Measurements from ENCODE around the gene LRRN4CL.
"Not testable (repeated sequence)": the region's sequence is repeated elsewhere in the genome, so short reads cannot be mapped to it uniquely, and the experiment has no call there.

The LRRN4CL gene

GRCh38 chr11:62710001-62710345, 20.6 kb upstream of the LRRN4CL start:
- no peak for DNase-seq (ENCODE audit: low read depth in 2 of 3, low spot score in 1 of 3)

GRCh38 chr11:62709247-62710000, 20.1 kb upstream of the LRRN4CL start:
- peak; percentile 94 to 95 (median 95) for DNase-seq (ENCODE audit: low read depth in 2 of 3, low spot score in 1 of 3)

GRCh38 chr11:62708793-62709192, 19.5 kb upstream of the LRRN4CL start:
- DNase-seq (ENCODE audit: low read depth in 2 of 3, low spot score in 1 of 3) = no peak

- no peak for DNase-seq (ENCODE audit: low read depth in 2 of 3, low spot score in 1 of 3)
These were observed 19.1 kb upstream of the LRRN4CL start for GRCh38 chr11:62708392-62708791.

GRCh38 chr11:62707277-62707861, 18.0 kb upstream of the LRRN4CL start, which contains the start of the genes BSCL2 and GNG3:
Gene BSCL2, minus strand, starts transcription at chr11:62707424. Its CDS starts 229 bp downstream, at chr11:62707195.
Gene GNG3, plus strand, starts transcription at chr11:62707676. Its CDS starts 620 bp downstream, at chr11:62708296.
- DNase-seq (ENCODE audit: low read depth in 2 of 3, low spot score in 1 of 3) = no peak

- no peak for DNase-seq (ENCODE audit: low read depth in 2 of 3, low spot score in 1 of 3)
These were observed 17.5 kb upstream of the LRRN4CL start for GRCh38 chr11:62706850-62707247.

- peak; percentile 86 to 93 (median 92) for DNase-seq (ENCODE audit: low read depth in 2 of 3, low spot score in 1 of 3)
These were observed 16.8 kb upstream of the LRRN4CL start for GRCh38 chr11:62705880-62706849.

GRCh38 chr11:62705413-62705812, 16.1 kb upstream of the LRRN4CL start:
- DNase-seq (ENCODE audit: low read depth in 2 of 3, low spot score in 1 of 3) = no peak

GRCh38 chr11:62703921-62704320, 14.6 kb upstream of the LRRN4CL start:
- DNase-seq (ENCODE audit: low read depth in 2 of 3, low spot score in 1 of 3) = not testable (repeated sequence)

GRCh38 chr11:62702246-62702645, 12.9 kb upstream of the LRRN4CL start:
- DNase-seq (ENCODE audit: low read depth in 2 of 3, low spot score in 1 of 3) = no peak

- peak in 2 of 3 donors; percentile 63 to 78 for DNase-seq (ENCODE audit: low read depth in 2 of 3, low spot score in 1 of 3)
These were observed 5.3 kb upstream of the LRRN4CL start for GRCh38 chr11:62694455-62695167.

GRCh38 chr11:62693624-62694023, 4.3 kb upstream of the LRRN4CL start:
- DNase-seq (ENCODE audit: low read depth in 2 of 3, low spot score in 1 of 3) = not testable (repeated sequence)

- DNase-seq (ENCODE audit: low read depth in 2 of 3, low spot score in 1 of 3) = no peak
These were observed 839 bp downstream of the LRRN4CL start for GRCh38 chr11:62688491-62688890.

- DNase-seq (ENCODE audit: low read depth in 2 of 3, low spot score in 1 of 3) = no peak
These were observed 1.6 kb downstream of the LRRN4CL start for GRCh38 chr11:62687508-62688396.

GRCh38 chr11:62682518-62682917, 6.8 kb downstream of the LRRN4CL start:
- no peak for DNase-seq (ENCODE audit: low read depth in 2 of 3, low spot score in 1 of 3)

- DNase-seq (ENCODE audit: low read depth in 2 of 3, low spot score in 1 of 3) = no peak
These were observed 8.5 kb downstream of the LRRN4CL start for GRCh38 chr11:62680825-62681240.

GRCh38 chr11:62678770-62679696, 10.3 kb downstream of the LRRN4CL start, which contains the start of gene UBXN1:
Gene UBXN1, minus strand, starts transcription at chr11:62679073. Its CDS starts 150 bp downstream, at chr11:62678923.
- DNase-seq (ENCODE audit: low read depth in 2 of 3, low spot score in 1 of 3) = peak; percentile 81 to 86 (median 83)

GRCh38 chr11:62678433-62678769, 10.9 kb downstream of the LRRN4CL start:
- DNase-seq (ENCODE audit: low read depth in 2 of 3, low spot score in 1 of 3) = no peak

GRCh38 chr11:62677714-62678113, 11.6 kb downstream of the LRRN4CL start:
- no peak for DNase-seq (ENCODE audit: low read depth in 2 of 3, low spot score in 1 of 3)
